ENCODE measurements around the gene GJB3.
"Not testable (repeated sequence)": the region's sequence is repeated elsewhere in the genome, so short reads cannot be mapped to it uniquely, and the experiment has no call there.

GJB3 gene

DNA sequence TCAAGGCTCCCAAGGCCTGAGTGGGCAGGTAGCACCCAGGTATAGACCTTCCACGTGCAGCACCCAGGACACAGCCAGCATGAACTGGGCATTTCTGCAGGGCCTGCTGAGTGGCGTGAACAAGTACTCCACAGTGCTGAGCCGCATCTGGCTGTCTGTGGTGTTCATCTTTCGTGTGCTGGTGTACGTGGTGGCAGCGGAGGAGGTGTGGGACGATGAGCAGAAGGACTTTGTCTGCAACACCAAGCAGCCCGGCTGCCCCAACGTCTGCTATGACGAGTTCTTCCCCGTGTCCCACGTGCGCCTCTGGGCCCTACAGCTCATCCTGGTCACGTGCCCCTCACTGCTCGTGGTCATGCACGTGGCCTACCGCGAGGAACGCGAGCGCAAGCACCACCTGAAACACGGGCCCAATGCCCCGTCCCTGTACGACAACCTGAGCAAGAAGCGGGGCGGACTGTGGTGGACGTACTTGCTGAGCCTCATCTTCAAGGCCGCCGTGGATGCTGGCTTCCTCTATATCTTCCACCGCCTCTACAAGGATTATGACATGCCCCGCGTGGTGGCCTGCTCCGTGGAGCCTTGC, 19.7 kb upstream of the GJB3 start:
- DNase-seq (ENCODE audit: low read depth): no peak

DNA sequence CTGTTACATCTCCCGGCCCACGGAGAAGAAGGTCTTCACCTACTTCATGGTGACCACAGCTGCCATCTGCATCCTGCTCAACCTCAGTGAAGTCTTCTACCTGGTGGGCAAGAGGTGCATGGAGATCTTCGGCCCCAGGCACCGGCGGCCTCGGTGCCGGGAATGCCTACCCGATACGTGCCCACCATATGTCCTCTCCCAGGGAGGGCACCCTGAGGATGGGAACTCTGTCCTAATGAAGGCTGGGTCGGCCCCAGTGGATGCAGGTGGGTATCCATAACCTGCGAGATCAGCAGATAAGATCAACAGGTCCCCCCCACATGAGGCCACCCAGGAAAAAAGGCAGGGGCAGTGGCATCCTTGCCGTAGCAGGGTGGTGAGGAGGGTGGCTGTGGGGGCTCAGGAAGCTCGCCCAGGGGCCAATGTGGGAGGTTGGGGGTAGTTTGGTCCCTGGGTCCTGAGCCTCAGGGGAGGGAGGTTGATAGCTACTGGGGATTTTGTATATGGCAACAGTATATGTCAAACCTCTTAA, 19.2 kb upstream of the GJB3 start:
- DNase-seq (ENCODE audit: low read depth): no peak

DNA sequence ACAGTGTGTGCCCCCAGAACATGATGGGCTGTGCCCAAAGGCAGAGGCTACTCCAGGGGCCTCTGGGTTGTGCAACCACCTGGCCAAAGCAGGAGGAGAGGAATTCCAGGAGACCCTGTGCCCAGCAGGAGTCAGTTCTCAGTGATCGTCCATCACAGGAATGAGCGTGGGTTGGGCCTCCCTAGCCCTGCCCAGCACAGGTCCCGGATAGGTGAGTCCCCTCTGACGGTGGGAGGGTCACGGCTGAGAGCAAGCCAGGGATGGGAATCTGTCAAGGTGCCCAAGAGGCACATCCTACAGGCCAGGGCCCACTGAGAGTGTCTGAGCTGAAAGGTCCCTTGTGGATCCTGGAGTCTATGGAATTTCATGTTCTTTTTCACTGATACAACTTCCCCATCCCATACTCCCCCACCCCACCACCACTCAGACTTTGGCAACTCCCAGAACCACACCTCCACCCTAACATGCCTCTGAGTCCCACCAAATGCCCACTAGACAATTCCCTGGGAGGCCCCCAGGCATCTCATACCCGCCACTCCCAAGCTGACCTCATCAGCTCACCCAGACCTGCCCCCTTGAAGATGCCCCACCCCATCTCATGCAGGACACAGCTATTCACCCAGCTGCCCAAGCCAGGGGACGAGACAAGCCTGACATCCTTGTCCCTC, 18.4 kb upstream of the GJB3 start:
- DNase-seq (ENCODE audit: low read depth): no peak

DNA sequence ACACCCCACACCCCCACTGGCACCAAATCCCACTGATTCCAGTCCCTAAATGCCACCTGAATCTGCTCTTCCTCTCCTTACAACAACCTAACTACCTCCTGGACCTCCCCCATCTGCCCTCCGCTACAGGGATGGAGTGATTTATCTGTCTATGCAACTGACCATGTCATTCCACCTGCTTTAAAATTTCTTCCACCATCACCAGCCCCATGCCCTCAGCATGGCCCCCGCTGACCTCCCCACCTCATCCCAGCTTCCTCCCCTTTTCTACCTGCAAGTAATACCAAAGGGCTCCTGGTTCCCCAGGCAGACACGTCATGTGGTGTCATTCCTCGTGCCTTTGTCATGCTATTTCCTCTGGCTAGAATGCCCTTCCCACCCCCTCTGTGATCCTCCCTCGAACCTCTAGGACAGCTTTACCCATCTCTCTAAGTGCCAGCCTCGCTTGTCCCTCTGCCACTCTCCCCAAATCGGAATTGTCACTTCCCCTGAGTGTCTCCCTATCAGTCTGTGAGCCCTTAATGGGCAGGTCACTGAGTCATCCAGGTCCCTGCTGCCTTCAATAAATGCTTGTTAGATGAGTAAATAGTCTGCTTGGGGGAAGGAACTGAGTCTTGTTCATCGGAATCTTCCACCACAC, 17.8 kb upstream of the GJB3 start:
- no peak for DNase-seq (ENCODE audit: low read depth)

DNA sequence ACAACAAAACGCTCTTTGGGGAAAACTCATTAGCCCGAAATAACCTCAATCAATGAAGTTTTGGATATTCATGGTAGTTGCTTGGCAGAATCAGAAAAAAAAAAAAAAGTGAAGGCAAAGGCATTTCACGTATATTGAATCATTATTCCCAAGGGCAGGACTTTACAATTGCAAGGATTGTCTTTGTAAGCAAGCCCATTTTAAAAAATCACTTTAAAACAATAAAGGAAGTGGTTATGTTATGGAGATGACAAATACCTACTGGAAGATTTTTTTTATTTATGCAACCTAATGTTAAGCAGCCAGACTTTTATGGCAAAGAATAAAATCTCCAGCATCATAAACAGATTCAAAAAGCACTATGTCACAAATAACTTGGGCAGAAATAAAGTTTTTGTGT, 12.2 kb upstream of the GJB3 start:
- DNase-seq (ENCODE audit: low read depth): no peak

DNA sequence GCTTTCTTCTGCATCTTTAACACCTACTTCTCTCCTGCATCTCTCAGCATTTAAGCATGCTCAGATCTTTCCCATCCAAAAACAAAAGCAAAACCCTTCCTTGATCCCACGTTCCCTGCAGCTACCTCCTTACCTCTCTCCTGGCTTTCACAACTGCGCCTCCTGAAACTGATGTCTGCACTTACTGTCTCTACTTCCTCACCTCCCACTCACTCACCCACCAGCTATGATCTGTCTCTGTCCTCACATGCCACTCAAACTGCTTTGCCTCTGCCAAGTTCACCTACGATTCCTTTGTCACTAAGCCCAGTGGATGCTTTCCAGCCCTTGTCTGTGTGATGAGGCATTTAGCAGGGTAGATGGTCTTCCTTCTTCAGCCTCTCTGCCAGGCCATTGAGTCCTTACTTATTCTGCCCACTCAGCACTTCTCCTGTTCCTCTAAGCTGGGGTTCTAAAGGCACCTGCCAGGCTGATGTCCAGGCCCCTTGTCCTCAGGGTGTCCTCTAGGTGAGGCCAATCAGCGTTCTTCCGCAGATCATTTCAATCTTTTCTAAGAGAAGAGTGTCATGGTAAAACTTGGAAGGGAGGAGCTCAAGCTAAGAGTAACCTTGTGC, 10.0 kb upstream of the GJB3 start:
- no peak for DNase-seq (ENCODE audit: low read depth)

DNA sequence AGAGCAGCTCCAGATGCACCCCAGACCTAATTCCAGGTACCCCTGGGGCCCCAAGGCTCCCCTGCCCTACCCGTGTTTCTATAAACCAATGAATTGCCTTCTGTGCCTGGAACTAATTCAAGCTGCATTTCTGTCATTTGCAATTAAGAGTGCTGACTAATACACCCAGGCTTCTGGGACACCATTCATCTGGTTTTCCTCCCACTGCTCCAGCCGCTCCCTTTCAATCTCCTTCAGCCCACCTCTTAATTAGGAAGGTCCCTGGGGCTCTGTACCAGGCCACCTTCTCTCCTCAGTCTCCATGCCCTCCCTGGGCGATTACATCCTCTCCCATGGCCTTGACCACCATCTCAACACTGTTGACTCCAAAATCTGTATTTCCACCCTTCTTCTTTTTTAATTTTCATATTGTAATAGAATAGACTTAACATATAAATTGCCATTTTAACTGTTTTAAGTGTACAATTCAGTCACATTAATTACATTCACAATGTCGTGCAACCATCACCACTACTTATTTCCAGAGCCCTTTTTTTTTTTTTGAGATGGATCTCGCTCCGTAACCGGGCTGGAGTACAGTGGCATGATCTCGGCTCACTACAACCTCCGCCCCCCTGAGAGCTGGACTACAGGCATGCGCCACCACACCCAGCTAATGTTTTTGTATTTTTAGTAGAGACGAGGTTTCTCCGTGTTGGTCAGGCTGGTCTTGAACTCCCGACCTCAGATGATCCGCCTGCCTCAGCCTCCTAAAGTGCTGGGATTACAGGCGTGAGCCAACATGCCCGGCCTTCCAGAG, 9.2 kb upstream of the GJB3 start:
- no peak for DNase-seq (ENCODE audit: low read depth)

DNA sequence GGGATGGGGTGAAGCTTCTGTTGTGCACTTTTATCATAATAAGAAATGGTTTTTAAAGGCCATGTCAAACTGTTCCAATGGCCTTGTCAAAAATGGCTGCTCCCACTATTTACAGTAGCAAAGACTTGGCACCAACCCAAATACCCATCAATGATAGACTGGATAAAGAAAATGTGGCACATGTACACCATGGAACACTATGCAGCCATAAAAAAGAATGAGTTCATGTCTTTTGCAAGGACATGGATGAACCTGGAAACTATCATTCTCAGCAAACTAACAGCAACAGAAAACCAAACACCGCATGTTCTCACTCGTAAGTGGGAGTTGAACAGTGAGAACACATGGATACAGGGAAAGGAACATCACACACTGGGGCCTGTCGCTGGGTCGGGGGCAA, 7.9 kb upstream of the GJB3 start:
- not testable (repeated sequence) for DNase-seq (ENCODE audit: low read depth)

DNA sequence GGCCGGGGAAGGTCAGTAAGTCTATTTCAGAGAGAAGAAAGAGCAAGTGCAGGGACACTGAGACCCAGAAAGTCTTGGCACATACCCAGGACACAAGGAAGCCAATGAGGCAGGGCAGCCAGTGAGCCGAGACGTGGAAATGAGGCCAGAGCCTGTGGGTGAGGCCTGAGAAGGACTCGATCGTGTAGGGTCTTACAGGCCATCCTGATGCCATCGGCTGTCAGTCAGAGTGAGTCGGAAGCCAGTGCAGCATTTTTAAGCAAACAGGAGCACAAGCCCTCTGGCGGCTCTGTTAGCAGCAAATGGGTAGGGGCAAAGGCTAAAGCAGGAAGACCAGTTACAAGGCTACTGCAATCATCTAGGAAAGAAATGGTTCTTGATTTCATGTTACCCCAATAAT, 6.1 kb upstream of the GJB3 start:
- no peak for DNase-seq (ENCODE audit: low read depth)

DNA sequence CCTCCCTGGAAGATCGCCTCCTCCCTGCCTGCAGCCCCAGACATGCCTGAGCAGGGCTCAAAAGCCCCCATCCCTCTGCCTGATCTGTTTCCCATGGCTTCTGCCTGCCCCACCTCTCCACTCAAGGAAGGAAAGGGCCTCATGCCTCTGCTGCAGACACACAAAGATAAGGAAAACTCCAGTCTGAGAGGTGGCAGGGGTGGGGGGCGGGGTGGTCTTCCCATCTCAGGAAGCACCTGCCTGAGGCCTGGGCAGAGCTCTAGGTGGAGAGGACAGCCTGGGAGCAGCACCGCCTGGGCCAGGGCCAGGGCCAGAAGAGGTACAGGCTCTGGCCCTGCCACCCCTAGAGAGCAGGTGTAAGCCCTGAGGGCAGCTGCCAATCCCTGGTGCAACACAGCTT, 4.1 kb upstream of the GJB3 start:
- no peak for DNase-seq (ENCODE audit: low read depth)

DNA sequence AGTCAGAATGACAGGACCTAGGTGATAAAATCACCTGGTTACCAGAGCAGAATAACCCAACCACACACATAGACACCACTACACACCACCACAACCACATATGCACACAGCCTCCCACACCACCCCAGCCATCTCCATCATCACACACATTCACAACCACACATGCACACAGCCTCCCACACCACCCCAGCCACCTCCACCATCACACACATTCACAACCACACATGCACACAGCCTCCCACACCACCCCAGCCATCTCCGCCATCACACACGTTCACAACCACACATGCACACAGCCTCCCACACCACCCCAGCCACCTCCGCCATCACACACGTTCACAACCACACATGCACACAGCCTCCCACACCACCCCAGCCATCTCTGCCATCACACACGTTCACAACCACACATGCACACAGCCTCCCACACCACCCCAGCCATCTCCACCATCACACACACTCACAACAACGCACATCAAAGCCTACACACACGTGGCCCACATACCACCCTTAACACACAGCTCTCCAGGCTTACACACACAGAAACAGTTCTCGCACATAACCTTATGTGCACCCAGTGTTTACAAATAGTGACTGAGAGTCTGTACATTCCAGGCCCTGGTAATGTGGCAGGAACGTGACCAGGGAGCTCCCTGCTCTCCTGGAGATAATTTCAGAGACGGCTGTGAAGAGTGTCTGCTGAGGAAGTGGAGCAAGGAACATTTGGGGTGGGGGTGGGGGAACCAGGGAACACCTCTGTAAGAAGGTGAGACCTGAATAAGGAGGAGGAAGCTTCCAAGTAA, 3.3 kb upstream of the GJB3 start:
- no peak for DNase-seq (ENCODE audit: low read depth)

DNA sequence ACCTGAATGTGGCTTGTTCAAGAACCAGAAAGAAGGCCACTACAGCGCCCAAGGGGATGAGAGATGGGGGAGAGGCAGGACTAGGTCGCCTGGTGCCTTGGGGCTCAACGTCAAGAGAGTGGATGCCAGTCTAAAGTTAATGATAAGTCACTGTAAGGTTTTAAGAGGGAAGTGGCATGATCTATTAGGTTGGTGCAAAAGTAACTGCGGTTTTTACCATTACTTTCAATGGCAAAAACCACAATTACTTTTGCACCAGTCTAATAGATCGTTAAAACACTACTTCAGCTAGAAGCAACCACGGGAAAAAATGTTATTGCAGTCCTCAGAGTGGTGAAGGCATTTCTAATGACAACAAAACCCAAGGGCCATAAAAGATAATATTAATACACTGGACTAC, 2.6 kb upstream of the GJB3 start:
- no peak for DNase-seq (ENCODE audit: low read depth)

DNA sequence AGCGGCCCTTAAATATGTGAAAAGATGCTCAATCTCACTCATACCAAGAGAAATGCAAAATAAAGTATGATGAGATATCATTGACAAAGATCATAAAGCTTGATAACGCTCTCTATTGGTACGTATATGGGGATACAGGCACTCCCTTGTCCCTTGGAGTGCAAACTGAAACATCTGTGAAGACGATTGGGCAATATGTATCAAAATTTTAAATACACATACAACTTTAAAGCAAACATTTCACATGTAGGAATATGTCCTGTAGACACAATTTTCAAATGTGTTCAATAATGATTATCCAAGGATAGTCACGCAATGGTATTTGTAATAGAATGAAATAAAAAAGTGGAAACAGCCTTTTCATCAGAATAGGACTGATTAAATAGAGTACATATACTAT, 2.0 kb upstream of the GJB3 start:
- DNase-seq (ENCODE audit: low read depth): no peak

DNA sequence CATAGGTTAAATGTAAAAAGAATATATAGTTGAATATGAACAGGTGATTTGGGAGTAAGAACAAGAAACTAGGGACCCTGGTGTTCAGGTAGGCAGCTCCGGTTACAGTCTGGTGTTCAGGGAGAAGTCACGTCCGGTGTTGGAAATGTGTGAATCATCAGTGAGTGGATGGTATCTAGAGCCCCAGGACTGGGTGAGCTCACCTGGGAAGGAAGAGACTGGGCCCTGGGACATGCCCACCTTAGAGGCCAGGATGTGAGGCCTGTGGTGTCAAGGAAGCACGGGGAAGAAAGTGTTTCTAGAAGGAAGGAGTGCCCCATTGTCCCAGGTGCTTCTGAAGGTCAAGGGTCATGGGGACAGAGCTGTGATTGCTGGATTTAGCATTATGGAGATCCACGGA, 1.5 kb upstream of the GJB3 start:
- DNase-seq (ENCODE audit: low read depth): no peak

DNA sequence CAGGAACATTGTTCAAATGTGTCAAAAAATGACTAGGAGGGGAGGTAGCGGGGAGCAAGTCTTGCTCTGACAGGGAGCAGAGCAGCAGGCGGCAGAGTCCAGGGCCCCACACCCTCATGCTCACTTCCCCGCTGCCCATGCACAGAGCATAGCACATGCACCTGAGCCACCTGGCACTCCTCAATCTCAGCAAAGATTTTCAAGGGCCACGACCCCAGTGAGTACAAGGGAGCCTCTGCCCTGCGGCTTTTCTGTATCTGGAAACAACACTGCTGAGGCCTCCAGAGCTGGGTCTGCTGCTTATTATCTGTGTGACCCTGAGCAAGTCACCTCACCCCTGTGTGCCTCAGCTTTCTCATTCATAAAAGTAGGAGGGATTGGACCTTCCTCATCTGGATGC, 1.1 kb upstream of the GJB3 start:
- DNase-seq (ENCODE audit: low read depth): no peak

DNA sequence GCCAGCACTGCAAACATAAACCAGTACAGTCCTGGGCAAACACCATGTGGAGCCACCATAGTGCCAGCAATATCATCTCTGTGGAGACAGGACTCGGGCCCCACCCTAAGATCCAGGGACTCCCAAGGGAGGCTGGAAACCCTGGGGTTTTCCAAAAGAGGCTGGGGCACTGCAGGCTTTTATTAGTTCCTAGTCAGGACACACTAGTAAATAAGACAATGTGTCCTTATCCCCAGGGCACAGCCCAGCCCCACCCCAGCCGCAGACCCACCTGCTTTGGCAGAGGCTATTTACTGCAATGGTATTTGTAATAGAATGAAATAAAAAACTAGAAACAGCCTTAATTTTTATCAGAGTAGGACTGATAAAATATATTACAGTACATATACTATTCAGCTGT, 486 bp upstream of the GJB3 start:
- no peak for DNase-seq (ENCODE audit: low read depth)

DNA sequence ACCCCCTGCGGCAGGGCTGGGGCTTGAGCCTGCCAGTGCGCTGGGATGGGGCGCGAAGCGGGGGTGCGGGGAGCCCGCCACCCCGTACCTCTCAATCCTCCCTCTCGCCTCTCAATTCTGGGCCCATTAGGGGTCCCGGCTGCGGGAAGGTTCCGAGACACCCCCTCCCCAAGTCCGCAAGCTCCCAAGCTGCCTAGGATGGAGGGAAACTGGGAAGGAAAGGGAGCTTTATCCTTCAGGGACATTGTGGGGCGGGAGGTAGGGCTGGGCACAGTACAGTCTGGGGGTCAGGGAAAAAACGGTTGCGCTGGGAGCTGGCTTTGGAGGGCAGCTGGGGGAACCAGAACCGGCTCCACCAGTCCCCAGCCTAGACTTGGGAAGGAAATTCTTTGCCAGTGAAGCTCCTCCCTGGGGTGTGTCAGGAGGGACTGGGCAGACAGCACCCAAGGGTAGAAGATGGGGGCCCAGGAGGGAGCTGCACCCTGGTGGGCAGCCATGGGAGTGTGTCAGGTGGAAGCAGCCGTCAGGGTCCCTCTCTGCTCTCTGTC, 904 bp downstream of the GJB3 start:
- no peak for DNase-seq (ENCODE audit: low read depth)

DNA sequence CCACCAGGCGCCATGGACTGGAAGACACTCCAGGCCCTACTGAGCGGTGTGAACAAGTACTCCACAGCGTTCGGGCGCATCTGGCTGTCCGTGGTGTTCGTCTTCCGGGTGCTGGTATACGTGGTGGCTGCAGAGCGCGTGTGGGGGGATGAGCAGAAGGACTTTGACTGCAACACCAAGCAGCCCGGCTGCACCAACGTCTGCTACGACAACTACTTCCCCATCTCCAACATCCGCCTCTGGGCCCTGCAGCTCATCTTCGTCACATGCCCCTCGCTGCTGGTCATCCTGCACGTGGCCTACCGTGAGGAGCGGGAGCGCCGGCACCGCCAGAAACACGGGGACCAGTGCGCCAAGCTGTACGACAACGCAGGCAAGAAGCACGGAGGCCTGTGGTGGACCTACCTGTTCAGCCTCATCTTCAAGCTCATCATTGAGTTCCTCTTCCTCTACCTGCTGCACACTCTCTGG, 3.8 kb downstream of the GJB3 start:
- no peak for DNase-seq (ENCODE audit: low read depth)

DNA sequence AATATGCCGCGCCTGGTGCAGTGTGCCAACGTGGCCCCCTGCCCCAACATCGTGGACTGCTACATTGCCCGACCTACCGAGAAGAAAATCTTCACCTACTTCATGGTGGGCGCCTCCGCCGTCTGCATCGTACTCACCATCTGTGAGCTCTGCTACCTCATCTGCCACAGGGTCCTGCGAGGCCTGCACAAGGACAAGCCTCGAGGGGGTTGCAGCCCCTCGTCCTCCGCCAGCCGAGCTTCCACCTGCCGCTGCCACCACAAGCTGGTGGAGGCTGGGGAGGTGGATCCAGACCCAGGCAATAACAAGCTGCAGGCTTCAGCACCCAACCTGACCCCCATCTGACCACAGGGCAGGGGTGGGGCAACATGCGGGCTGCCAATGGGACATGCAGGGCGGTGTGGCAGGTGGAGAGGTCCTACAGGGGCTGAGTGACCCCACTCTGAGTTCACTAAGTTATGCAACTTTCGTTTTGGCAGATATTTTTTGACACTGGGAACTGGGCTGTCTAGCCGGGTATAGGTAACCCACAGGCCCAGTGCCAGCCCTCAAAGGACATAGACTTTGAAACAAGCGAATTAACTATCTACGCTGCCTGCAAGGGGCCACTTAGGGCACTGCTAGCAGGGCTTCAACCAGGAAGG, 4.3 kb downstream of the GJB3 start:
- no peak for DNase-seq (ENCODE audit: low read depth)

DNA sequence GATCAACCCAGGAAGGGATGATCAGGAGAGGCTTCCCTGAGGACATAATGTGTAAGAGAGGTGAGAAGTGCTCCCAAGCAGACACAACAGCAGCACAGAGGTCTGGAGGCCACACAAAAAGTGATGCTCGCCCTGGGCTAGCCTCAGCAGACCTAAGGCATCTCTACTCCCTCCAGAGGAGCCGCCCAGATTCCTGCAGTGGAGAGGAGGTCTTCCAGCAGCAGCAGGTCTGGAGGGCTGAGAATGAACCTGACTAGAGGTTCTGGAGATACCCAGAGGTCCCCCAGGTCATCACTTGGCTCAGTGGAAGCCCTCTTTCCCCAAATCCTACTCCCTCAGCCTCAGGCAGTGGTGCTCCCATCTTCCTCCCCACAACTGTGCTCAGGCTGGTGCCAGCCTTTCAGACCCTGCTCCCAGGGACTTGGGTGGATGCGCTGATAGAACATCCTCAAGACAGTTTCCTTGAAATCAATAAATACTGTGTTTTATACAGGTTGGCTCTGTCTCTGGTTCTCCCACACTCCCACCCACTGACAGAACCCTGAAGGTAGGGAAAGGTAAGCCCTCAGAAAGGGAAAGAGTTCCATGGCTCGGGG, 5.0 kb downstream of the GJB3 start:
- DNase-seq (ENCODE audit: low read depth): no peak
